ENCODE results near the gene CD79A. TPM values are rescaled to one million over a fixed set of nuclear protein-coding genes. Genes with fewer than 3 reads are reported as not detected.

CD79A gene
- polyA plus RNA-seq, 1 donor from 2014 or later: not detected

GRCh38 chr19:41906916-41907680, 30.0 kb downstream of the CD79A start:
- H3F3A ChIP-seq (ENCODE audit: insufficient read depth, low read length, poor library complexity, severe bottlenecking): no peaks in the 10 kb centered on the region
- TF ChIP-seq EP300 (conservative IDR thresholded peaks at IDR 0.05; ENCODE audit: poor library complexity, severe bottlenecking): no peak
- no peak for TF ChIP-seq SMC3 (conservative IDR thresholded peaks at IDR 0.05; ENCODE audit: poor library complexity)
- TF ChIP-seq MXI1 (conservative IDR thresholded peaks at IDR 0.05; ENCODE audit: poor library complexity, severe bottlenecking): no peak
- TF ChIP-seq, protein P1, sequence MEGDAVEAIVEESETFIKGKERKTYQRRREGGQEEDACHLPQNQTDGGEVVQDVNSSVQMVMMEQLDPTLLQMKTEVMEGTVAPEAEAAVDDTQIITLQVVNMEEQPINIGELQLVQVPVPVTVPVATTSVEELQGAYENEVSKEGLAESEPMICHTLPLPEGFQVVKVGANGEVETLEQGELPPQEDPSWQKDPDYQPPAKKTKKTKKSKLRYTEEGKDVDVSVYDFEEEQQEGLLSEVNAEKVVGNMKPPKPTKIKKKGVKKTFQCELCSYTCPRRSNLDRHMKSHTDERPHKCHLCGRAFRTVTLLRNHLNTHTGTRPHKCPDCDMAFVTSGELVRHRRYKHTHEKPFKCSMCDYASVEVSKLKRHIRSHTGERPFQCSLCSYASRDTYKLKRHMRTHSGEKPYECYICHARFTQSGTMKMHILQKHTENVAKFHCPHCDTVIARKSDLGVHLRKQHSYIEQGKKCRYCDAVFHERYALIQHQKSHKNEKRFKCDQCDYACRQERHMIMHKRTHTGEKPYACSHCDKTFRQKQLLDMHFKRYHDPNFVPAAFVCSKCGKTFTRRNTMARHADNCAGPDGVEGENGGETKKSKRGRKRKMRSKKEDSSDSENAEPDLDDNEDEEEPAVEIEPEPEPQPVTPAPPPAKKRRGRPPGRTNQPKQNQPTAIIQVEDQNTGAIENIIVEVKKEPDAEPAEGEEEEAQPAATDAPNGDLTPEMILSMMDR (IDR thresholded peaks at IDR 0.05; ENCODE audit: poor library complexity, severe bottlenecking): no peak
- TF ChIP-seq RAD21 (conservative IDR thresholded peaks at IDR 0.05): no peak
- no peak for TF ChIP-seq EZH2 (IDR thresholded peaks at IDR 0.05; ENCODE audit: borderline replicate concordance, insufficient read depth, low read length, poor library complexity, severe bottlenecking)
- no peaks in the 10 kb centered on the region for H3K79me2 ChIP-seq (replicated peaks; ENCODE audit: insufficient read depth, low read length)
- no peaks in the 10 kb centered on the region for H3K9me3 ChIP-seq (ENCODE audit: low read length)
- no peak overlapping the region for H3K4me2 ChIP-seq (ENCODE audit: low read length)
- H4K20me1 ChIP-seq (ENCODE audit: insufficient read depth): no peaks in the 10 kb centered on the region
- no peak overlapping the region for H3K9ac ChIP-seq (ENCODE audit: low read length)
- H3K36me3 ChIP-seq (ENCODE audit: insufficient read depth, low read length): no peaks in the 10 kb centered on the region
- no peak overlapping the region for H3K27ac ChIP-seq (ENCODE audit: low read length)
- H3K27me3 ChIP-seq (ENCODE audit: insufficient read depth, low read depth, low read length): peaks cover 16% of the 10 kb centered on the region
- H3K9me2 ChIP-seq (ENCODE audit: insufficient read depth, low read length): no peaks in the 10 kb centered on the region
- no peak overlapping the region for H2AFZ ChIP-seq (ENCODE audit: low read depth, low read length)
- H3K4me3 ChIP-seq (ENCODE audit: low read length): no peak overlapping the region

GRCh38 chr19:41907994-41908615, 31.0 kb downstream of the CD79A start:
- Histone ChIP-seq H4K20me1 (ENCODE audit: insufficient read depth) (no peaks in the 10 kb centered on the region), H3K4me2 (ENCODE audit: low read length) (no peak overlapping the region), H3K36me3 (ENCODE audit: insufficient read depth, low read length) (no peaks in the 10 kb centered on the region), H3K9me3 (ENCODE audit: low read length) (no peaks in the 10 kb centered on the region), H3K27me3 (ENCODE audit: insufficient read depth, low read depth, low read length) (peaks cover 25% of the 10 kb centered on the region), H3K4me3 (ENCODE audit: low read length) (no peak overlapping the region), H3F3A (ENCODE audit: insufficient read depth, low read length, poor library complexity, severe bottlenecking) (no peaks in the 10 kb centered on the region), H3K27ac (ENCODE audit: low read length) (no peak overlapping the region), H3K9ac (ENCODE audit: low read length) (no peak overlapping the region), H2AFZ (ENCODE audit: low read depth, low read length) (no peak overlapping the region), H3K9me2 (ENCODE audit: insufficient read depth, low read length) (no peaks in the 10 kb centered on the region), H3K79me2 (replicated peaks; ENCODE audit: insufficient read depth, low read length) (no peaks in the 10 kb centered on the region)
- TF ChIP-seq EZH2 (IDR thresholded peaks at IDR 0.05; ENCODE audit: borderline replicate concordance, insufficient read depth, low read length, poor library complexity, severe bottlenecking) (no peak), RAD21 (conservative IDR thresholded peaks at IDR 0.05) (no peak), REST (IDR thresholded peaks at IDR 0.05; ENCODE audit: borderline replicate concordance) (no peak), POLR2AphosphoS5 (IDR thresholded peaks at IDR 0.05) (no peak), EP300 (conservative IDR thresholded peaks at IDR 0.05; ENCODE audit: poor library complexity, severe bottlenecking) (no peak), MXI1 (conservative IDR thresholded peaks at IDR 0.05; ENCODE audit: poor library complexity, severe bottlenecking) (no peak), TAF1 (IDR thresholded peaks at IDR 0.05; ENCODE audit: low read depth) (no peak), SMC3 (conservative IDR thresholded peaks at IDR 0.05; ENCODE audit: poor library complexity) (no peak)
- TF ChIP-seq, protein P1 (IDR thresholded peaks at IDR 0.05; ENCODE audit: poor library complexity, severe bottlenecking): no peak

Data from neural cell (in vitro differentiated cells).